Parathyroid adenoma (tissue), 2 donors: ENCODE results near the gene C20orf202.
A peak's percentile ranks its signal among the peaks of the same experiment; 100 is the strongest.

Source experiments
- H2AFZ ChIP-seq: fragments of 300-600 bp; sonication (generic); one replicate; pipeline ENCODE4 v1.7.0; 2017; ENCODE audit warnings: antibody characterized with exemption, mild to moderate bottlenecking
- H3K27ac ChIP-seq: fragments of 300-600 bp; sonication (generic); one replicate; pipeline ENCODE4 v1.7.0; 2017
- H3K27me3 ChIP-seq: fragments of 300-600 bp; sonication (generic); one replicate; pipeline ENCODE4 v1.7.0; 2017; ENCODE audit warnings: low read length; ENCODE audit not compliant: control insufficient read depth, insufficient read depth
- H3K36me3 ChIP-seq: fragments of 300-600 bp; sonication (generic); one replicate; pipeline ENCODE4 v1.7.0; 2017; ENCODE audit warnings: low read length; ENCODE audit not compliant: control insufficient read depth, insufficient read depth
- H3K4me1 ChIP-seq: fragments of 300-600 bp; sonication (generic); one replicate; pipeline ENCODE4 v1.7.0; 2017; ENCODE audit warnings: control low read depth
- H3K4me2 ChIP-seq: fragments of 300-600 bp; sonication (generic); one replicate; pipeline ENCODE4 v1.7.0; 2017; ENCODE audit warnings: low read length
- H3K4me3 ChIP-seq: fragments of 300-600 bp; sonication (generic); one replicate; pipeline ENCODE4 v1.7.0; 2017; ENCODE audit warnings: low read depth, low read length
- H3K79me2 ChIP-seq: fragments of 300-600 bp; sonication (generic); one replicate; pipeline ENCODE4 v1.7.0; 2017; ENCODE audit warnings: control low read depth
- H3K9ac ChIP-seq: fragments of 300-600 bp; sonication (generic); one replicate; pipeline ENCODE4 v1.7.0; 2017; ENCODE audit warnings: mild to moderate bottlenecking
- H3K9me3 ChIP-seq: fragments of 300-600 bp; sonication (generic); one replicate; pipeline ENCODE4 v1.7.0; 2017; ENCODE audit warnings: low read length; ENCODE audit not compliant: control insufficient read depth
- TF ChIP-seq, protein P1 (sequence below): fragments of 300-600 bp; sonication (generic); IDR thresholded peaks from one replicate; pipeline ENCODE4 v1.7.0; 2017; ENCODE audit warnings: antibody characterized with exemption, mild to moderate bottlenecking
- donor health status: primary hyperparathyroidism.

The C20orf202 gene

DNA sequence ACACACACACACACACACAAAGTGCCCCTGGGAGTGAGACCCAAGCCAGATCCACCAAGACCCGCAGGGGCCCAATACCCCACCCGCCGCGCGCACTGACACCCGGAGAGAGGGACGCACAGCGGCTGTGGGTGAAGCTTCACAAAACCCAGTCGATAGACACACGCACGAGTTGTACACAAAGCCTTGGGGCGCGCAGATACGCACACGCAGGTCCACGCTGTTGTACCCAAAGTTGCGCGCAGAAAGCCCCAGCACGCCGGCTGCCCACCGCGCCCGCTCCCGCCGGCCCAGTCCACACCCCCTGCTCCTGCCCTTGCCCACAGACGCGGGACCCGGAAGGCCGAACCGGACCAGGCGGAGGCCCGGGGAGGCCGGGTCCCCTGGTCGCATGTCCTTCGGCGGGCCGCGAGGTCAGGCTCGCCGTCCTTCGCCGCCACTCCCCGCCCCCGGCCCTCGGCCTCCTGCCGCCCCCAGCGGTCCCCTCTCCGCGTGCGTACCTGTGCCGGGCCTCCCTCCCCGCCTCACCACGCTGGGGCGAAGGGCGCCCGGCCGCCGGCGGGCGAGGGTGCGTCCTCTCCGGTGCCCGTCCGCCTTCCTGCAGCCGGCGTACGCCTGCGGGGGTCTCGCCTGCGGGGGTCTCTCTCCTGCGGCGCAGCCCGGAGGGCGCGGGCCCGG, 18.5 kb upstream of the C20orf202 start, which contains the start of gene TMEM74B:
TSS of gene TMEM74B (minus strand) at position 344 of the 678 bp plus-strand sequence. CDS start 1,180 bp downstream, outside the sequence.
- no peaks in the 10 kb centered on the region for H3K79me2 ChIP-seq
- no peak within 1 kb of the TSS for H3K9ac ChIP-seq
- H3K4me2 ChIP-seq = peak within 1 kb of the TSS; percentile 67
- no peaks in the 10 kb centered on the region for H3K36me3 ChIP-seq
- TF ChIP-seq, protein P1, sequence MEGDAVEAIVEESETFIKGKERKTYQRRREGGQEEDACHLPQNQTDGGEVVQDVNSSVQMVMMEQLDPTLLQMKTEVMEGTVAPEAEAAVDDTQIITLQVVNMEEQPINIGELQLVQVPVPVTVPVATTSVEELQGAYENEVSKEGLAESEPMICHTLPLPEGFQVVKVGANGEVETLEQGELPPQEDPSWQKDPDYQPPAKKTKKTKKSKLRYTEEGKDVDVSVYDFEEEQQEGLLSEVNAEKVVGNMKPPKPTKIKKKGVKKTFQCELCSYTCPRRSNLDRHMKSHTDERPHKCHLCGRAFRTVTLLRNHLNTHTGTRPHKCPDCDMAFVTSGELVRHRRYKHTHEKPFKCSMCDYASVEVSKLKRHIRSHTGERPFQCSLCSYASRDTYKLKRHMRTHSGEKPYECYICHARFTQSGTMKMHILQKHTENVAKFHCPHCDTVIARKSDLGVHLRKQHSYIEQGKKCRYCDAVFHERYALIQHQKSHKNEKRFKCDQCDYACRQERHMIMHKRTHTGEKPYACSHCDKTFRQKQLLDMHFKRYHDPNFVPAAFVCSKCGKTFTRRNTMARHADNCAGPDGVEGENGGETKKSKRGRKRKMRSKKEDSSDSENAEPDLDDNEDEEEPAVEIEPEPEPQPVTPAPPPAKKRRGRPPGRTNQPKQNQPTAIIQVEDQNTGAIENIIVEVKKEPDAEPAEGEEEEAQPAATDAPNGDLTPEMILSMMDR = no peak
- H3K27ac ChIP-seq = no peak within 1 kb of the TSS
- no peaks in the 10 kb centered on the region for H3K27me3 ChIP-seq
- peaks cover 3% of the 10 kb centered on the region for H3K4me1 ChIP-seq
- peak within 1 kb of the TSS; percentile 69 for H2AFZ ChIP-seq
- H3K9me3 ChIP-seq = no peaks in the 10 kb centered on the region
- H3K4me3 ChIP-seq = peak within 1 kb of the TSS; percentile 53

DNA sequence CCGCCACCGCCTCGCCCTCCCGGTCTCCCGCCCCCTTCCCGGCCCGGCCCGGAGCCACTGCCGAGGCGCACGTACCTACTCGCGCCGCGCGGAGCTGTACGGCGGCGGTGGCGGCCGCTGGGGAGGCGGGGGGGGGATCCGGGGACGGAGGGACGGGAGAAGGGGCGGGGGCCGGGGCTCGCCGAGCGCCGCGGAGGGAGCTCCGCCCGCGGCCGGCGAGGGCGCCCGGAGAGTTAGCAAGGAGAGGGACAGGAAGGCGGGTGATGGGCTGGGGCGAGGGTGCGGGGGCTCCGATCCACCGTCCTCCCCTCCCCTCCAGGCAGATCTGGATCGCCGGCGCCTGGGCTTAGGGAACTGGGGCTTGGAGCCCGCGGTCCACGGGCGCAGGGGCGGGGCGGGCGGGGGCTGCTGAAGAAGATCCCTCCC, 17.9 kb upstream of the C20orf202 start:
- Histone ChIP-seq H3K9me3 (no peaks in the 10 kb centered on the region), H2AFZ (peak overlapping the region; percentile 69), H3K27ac (no peak overlapping the region), H3K4me1 (peaks cover 3% of the 10 kb centered on the region), H3K4me2 (peak overlapping the region; percentile 67), H3K27me3 (no peaks in the 10 kb centered on the region), H3K4me3 (peak overlapping the region; percentile 53), H3K79me2 (no peaks in the 10 kb centered on the region), H3K36me3 (no peaks in the 10 kb centered on the region), H3K9ac (no peak overlapping the region)
- TF ChIP-seq, protein P1 = no peak

DNA sequence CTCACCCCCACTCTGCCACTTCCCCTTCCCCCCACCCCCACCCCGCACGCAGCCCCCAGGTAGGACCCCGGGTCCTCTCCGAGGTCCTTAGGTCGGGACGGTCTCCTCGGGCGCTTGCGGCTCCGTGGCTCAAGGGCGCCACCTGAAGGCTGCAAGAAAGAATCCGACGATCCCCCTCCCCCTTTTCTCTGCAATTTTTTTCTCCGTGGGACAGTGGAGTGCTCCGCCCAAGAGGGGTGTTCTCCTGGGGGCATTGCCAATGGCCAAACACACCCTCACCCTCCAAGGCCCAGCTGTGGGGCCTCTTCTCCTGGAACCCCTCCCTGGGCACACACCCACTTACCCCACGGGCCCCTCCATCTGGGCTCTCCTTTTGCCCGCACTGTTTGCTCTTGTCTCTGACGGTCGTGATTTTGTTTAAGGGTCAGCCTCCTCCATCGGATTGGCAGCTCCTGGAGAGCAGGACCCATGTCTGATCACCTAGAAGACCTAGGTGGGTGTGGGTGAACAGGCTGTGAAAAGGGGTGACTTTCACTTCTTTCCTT, 17.4 kb upstream of the C20orf202 start:
- H3K4me2 ChIP-seq = peak overlapping the region; percentile 37
- H3K36me3 ChIP-seq = no peaks in the 10 kb centered on the region
- H3K27ac ChIP-seq = peak overlapping the region; percentile 36
- no peaks in the 10 kb centered on the region for H3K9me3 ChIP-seq
- no peak overlapping the region for H3K9ac ChIP-seq
- H3K4me1 ChIP-seq = peaks cover 3% of the 10 kb centered on the region
- no peaks in the 10 kb centered on the region for H3K79me2 ChIP-seq
- H3K27me3 ChIP-seq = no peaks in the 10 kb centered on the region
- TF ChIP-seq, protein P1 = peak; percentile 60
- H3K4me3 ChIP-seq = no peak overlapping the region
- peak overlapping the region; percentile 69 for H2AFZ ChIP-seq

DNA sequence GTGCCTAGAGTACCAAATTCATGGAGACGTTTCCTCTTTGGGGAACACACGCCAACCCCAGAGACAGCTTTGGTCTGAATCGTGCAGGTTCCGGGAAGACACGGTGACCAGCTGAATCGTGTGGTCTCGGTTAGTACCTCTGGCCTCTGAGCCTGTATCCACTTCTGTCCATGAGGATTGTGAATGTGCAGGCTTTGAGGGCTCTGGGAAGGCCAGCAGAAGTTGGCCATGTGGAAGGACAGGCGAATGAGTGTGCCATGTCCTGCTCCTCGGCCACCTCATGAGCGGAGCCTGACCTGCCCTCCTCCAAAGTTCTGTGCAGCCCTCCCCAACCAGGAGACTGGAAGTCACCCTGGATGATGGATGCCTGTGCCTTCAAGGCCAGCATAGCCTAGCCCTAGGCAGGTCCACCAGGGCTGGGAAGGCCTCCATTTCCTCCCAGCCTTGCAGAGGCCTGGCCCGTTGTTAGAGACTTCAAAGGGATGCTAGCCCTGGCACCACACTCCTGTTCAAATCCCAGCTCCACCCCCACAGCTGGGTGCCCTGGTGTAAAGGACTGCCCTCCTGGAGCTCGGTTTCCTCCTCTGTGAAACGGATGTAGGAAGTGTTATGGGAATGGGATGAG, 16.8 kb upstream of the C20orf202 start:
- TF ChIP-seq, protein P1 = no peak
- H3K27ac ChIP-seq = peak overlapping the region; percentile 36
- H3K9ac ChIP-seq = no peak overlapping the region
- no peaks in the 10 kb centered on the region for H3K36me3 ChIP-seq
- H3K27me3 ChIP-seq = no peaks in the 10 kb centered on the region
- H3K4me3 ChIP-seq = no peak overlapping the region
- H2AFZ ChIP-seq = no peak overlapping the region
- no peaks in the 10 kb centered on the region for H3K9me3 ChIP-seq
- no peaks in the 10 kb centered on the region for H3K79me2 ChIP-seq
- H3K4me1 ChIP-seq = peaks cover 3% of the 10 kb centered on the region
- no peak overlapping the region for H3K4me2 ChIP-seq
